PC-9 (cell line): Measurements from ENCODE around the gene COL4A5.

ENCODE experiments used
- EZH2 ChIP-seq: fragments of 200-600 bp; sonication (generic); IDR thresholded peaks from 2 replicates; pipeline ENCODE4 v1.8.0; 2017; ENCODE audit warnings: antibody characterized with exemption, low read depth
- TF ChIP-seq, protein P1 (sequence below): fragments of 200-600 bp; sonication (generic); conservative IDR thresholded peaks from 2 replicates; pipeline ENCODE4 v1.6.1; 2017; ENCODE audit warnings: mixed run types, antibody characterized with exemption, mild to moderate bottlenecking, moderate library complexity

DNA sequence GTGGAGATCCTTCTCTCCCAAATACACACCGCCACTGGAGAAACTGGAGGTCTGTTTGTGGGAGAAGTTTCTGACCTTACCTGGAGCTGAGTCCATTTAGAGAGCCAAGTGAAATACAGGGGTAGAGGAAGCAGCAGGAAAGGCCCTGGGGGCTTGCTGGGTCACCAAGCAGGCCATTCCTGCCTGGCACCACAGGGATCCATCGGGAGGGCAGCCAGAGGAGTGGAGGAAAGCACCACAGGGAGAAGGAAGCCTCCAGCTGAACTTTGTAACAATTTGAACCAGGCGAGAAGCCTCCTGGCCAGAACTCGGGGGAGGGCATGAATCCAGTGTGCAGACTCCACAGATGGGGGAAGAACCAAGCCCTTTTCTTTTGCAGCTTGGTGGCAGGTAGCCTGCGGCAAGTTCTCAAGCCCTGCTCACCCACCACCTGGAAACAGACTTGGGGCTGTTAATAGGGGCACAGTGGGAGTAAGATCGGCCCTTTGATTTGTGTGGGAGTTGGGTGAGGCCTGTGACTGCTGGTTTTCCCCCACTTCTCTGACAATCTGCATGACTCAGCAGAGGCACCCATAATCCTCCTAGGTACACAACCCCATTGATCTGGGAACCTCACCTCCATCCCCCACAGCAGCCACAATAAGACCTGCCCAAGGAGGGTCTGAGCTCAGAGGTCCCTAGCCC lies 202.1 kb downstream of the COL4A5 start:
- TF ChIP-seq, protein P1, sequence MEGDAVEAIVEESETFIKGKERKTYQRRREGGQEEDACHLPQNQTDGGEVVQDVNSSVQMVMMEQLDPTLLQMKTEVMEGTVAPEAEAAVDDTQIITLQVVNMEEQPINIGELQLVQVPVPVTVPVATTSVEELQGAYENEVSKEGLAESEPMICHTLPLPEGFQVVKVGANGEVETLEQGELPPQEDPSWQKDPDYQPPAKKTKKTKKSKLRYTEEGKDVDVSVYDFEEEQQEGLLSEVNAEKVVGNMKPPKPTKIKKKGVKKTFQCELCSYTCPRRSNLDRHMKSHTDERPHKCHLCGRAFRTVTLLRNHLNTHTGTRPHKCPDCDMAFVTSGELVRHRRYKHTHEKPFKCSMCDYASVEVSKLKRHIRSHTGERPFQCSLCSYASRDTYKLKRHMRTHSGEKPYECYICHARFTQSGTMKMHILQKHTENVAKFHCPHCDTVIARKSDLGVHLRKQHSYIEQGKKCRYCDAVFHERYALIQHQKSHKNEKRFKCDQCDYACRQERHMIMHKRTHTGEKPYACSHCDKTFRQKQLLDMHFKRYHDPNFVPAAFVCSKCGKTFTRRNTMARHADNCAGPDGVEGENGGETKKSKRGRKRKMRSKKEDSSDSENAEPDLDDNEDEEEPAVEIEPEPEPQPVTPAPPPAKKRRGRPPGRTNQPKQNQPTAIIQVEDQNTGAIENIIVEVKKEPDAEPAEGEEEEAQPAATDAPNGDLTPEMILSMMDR = no peak
- TF ChIP-seq EZH2 = no peak
